ENCODE measurements around the gene SMIM35.

GRCh38 chr11:118003456-118003855 is 83.3 kb downstream of the SMIM35 start:
- TF ChIP-seq NR2C2 (CRISPR knock-in tag; IDR thresholded peaks at IDR 0.05), result no peak
- no peak for TF ChIP-seq ETV6 (CRISPR knock-in tag; IDR thresholded peaks at IDR 0.05)
- no peak for TF ChIP-seq ZNF281 (CRISPR knock-in tag; IDR thresholded peaks at IDR 0.05)
- TF ChIP-seq SP1 (CRISPR knock-in tag; conservative IDR thresholded peaks at IDR 0.05), result no peak
- TF ChIP-seq ATF3 (CRISPR knock-in tag; conservative IDR thresholded peaks at IDR 0.05), result no peak
